Myocyte (in vitro differentiated cells): ENCODE results near the gene HPCAL1. TPM values are rescaled to one million over a fixed set of nuclear protein-coding genes. Genes with fewer than 3 reads are reported as not detected.

Experiments
- DNase-seq: peaks from one replicate; pipeline ENCODE4 v3.0.0-alpha.2; 2012; ENCODE audit warnings: low read depth
- total RNA-seq: library from RNA; depleted of rRNA; stranded (reverse); fragments of >200 nt; gene quantifications from 2 replicates; pipeline ENCODE4 v1.2.3, GENCODE V29; 2014

Gene HPCAL1
- total RNA-seq, 1 donor from 2014 or later = 91.6 TPM

GRCh38 chr2:10301941-10302478, 694 bp upstream of the HPCAL1 start:
- DNase-seq = no peak

- peak; percentile 41 for DNase-seq
Observed at GRCh38 chr2:10303181-10303693, 533 bp downstream of the HPCAL1 start.

- DNase-seq = peak; percentile 70
Observed at GRCh38 chr2:10303694-10304378, 1.1 kb downstream of the HPCAL1 start.

GRCh38 chr2:10304458-10305253, 2.0 kb downstream of the HPCAL1 start:
- no peak for DNase-seq

- no peak for DNase-seq
Observed at GRCh38 chr2:10305254-10305635, 2.5 kb downstream of the HPCAL1 start.

- no peak for DNase-seq
Observed at GRCh38 chr2:10305715-10306114, 3.0 kb downstream of the HPCAL1 start.

- DNase-seq = no peak
Observed at GRCh38 chr2:10306901-10307463, 4.3 kb downstream of the HPCAL1 start.

- DNase-seq = no peak
Observed at GRCh38 chr2:10307561-10308156, 5.0 kb downstream of the HPCAL1 start.

GRCh38 chr2:10308866-10309265, 6.2 kb downstream of the HPCAL1 start:
- no peak for DNase-seq

GRCh38 chr2:10309286-10309685, 6.6 kb downstream of the HPCAL1 start:
- DNase-seq = no peak

- no peak for DNase-seq
Observed at GRCh38 chr2:10310309-10310888, 7.7 kb downstream of the HPCAL1 start.

GRCh38 chr2:10311736-10312135, 9.0 kb downstream of the HPCAL1 start:
- DNase-seq = no peak

GRCh38 chr2:10312437-10312957, 9.8 kb downstream of the HPCAL1 start:
- no peak for DNase-seq

- DNase-seq = no peak
Observed at GRCh38 chr2:10316336-10316735, 13.6 kb downstream of the HPCAL1 start.

GRCh38 chr2:10316860-10317259, 14.2 kb downstream of the HPCAL1 start:
- no peak for DNase-seq

- peak; percentile 39 for DNase-seq
Observed at GRCh38 chr2:10317646-10318045, 14.9 kb downstream of the HPCAL1 start.

- DNase-seq = no peak
Observed at GRCh38 chr2:10318345-10318744, 15.6 kb downstream of the HPCAL1 start.

- no peak for DNase-seq
Observed at GRCh38 chr2:10319892-10320574, 17.3 kb downstream of the HPCAL1 start.

GRCh38 chr2:10320575-10320931, 17.8 kb downstream of the HPCAL1 start:
- DNase-seq = no peak

- DNase-seq = no peak
Observed at GRCh38 chr2:10320933-10321332, 18.2 kb downstream of the HPCAL1 start.
